Activated T-helper 1 cell treated with anti-CD3 and anti-CD28 coated beads, Interleukin-12 subunit alpha, Interleukin-12 subunit beta, Interleukin-2, Interleukin-4 antibody, amounts not matched to agents 30 ng/mL and 10 ng/mL and 1 ng/mL, durations not matched to agents 14 hours and 24 hours and 36 hours (primary cell): ENCODE measurements around the gene PATE3. TPM values are rescaled to one million over a fixed set of nuclear protein-coding genes. Genes with fewer than 3 reads are reported as not detected.

ENCODE experiments used
- DNase-seq: peaks from one replicate; pipeline ENCODE4 v3.0.0; 2021; ENCODE audit warnings: low spot score
- H3K27ac Mint-ChIP-seq: one replicate; pipeline ENCODE4 v1.8.0; 2021; ENCODE audit warnings: mild to moderate bottlenecking, mixed read lengths
- H3K27me3 Mint-ChIP-seq: one replicate; pipeline ENCODE4 v1.8.0; 2022; ENCODE audit warnings: mild to moderate bottlenecking, moderate library complexity, mixed read lengths; ENCODE audit not compliant: insufficient read depth
- H3K36me3 Mint-ChIP-seq: one replicate; pipeline ENCODE4 v1.8.0; 2021; ENCODE audit warnings: low read depth, mixed read lengths
- H3K4me1 Mint-ChIP-seq: one replicate; pipeline ENCODE4 v1.8.0; 2021; ENCODE audit warnings: low read depth, mixed read lengths
- H3K4me3 Mint-ChIP-seq: one replicate; pipeline ENCODE4 v1.8.0; 2021; ENCODE audit warnings: mild to moderate bottlenecking, moderate library complexity, mixed read lengths
- H3K9me3 Mint-ChIP-seq: one replicate; pipeline ENCODE4 v1.8.0; 2021; ENCODE audit warnings: mixed read lengths
- intact Hi-C: fragments of 100-400 bp; cut with micrococcal nuclease; formaldehyde crosslinking; loops from one replicate; pipeline ENCODE4 v1.15.1; 2024
- total RNA-seq: library from RNA; stranded (reverse); gene quantifications from 2 replicates; pipeline ENCODE4 v1.2.3, GENCODE V29; 2022

PATE3 gene
- total RNA-seq, 1 donor from 2014 or later: not detected

GRCh38 chr11:125777309-125777708 lies 10.6 kb upstream of the PATE3 start:
- no peaks in the 10 kb centered on the region for H3K36me3 Mint-ChIP-seq
- no peak for DNase-seq
- no peaks in the 10 kb centered on the region for H3K4me1 Mint-ChIP-seq
- intact Hi-C loops: no loop called here
- H3K27ac Mint-ChIP-seq: no peak overlapping the region
- H3K9me3 Mint-ChIP-seq: no peaks in the 10 kb centered on the region
- H3K4me3 Mint-ChIP-seq: no peak overlapping the region
- no peaks in the 10 kb centered on the region for H3K27me3 Mint-ChIP-seq

- Mint-ChIP-seq H3K27ac (no peak within 1 kb of the TSS), H3K4me3 (no peak within 1 kb of the TSS), H3K9me3 (no peaks in the 10 kb centered on the region), H3K4me1 (no peaks in the 10 kb centered on the region), H3K27me3 (no peaks in the 10 kb centered on the region), H3K36me3 (no peaks in the 10 kb centered on the region)
- no peak for DNase-seq
- intact Hi-C loops: no loop called here
Measured at GRCh38 chr11:125778728-125779127, 9.2 kb upstream of the PATE3 start, which contains the start of gene PATE2. TSS of gene PATE2 (minus strand) at chr11:125778828. CDS start at chr11:125778773, 55 bp downstream.

- H3K4me1 Mint-ChIP-seq: no peaks in the 10 kb centered on the region
- intact Hi-C loops: no loop called here
- H3K36me3 Mint-ChIP-seq: no peaks in the 10 kb centered on the region
Measured at GRCh38 chr11:125784678-125785077, 3.2 kb upstream of the PATE3 start.

GRCh38 chr11:125790825-125791224 lies 2.9 kb downstream of the PATE3 start:
- DNase-seq: no peak
- H3K4me3 Mint-ChIP-seq: no peak overlapping the region
- no peaks in the 10 kb centered on the region for H3K9me3 Mint-ChIP-seq
- intact Hi-C loops: no loop called here
- no peaks in the 10 kb centered on the region for H3K36me3 Mint-ChIP-seq
- H3K27ac Mint-ChIP-seq: no peak overlapping the region
- H3K27me3 Mint-ChIP-seq: no peaks in the 10 kb centered on the region
- H3K4me1 Mint-ChIP-seq: no peaks in the 10 kb centered on the region

More at GRCh38 chr11:125784678-125785077, 3.2 kb upstream of the PATE3 start:
- H3K4me3 Mint-ChIP-seq: no peak overlapping the region
- DNase-seq: no peak
- no peaks in the 10 kb centered on the region for H3K9me3 Mint-ChIP-seq
- no peak overlapping the region for H3K27ac Mint-ChIP-seq
- H3K27me3 Mint-ChIP-seq: no peaks in the 10 kb centered on the region

- Mint-ChIP-seq H3K27me3 (peaks cover 6% of the 10 kb centered on the region), H3K4me1 (no peaks in the 10 kb centered on the region), H3K9me3 (peaks cover 20% of the 10 kb centered on the region), H3K27ac (no peak overlapping the region), H3K36me3 (no peaks in the 10 kb centered on the region), H3K4me3 (no peak overlapping the region)
- intact Hi-C loops: no loop called here
- DNase-seq: no peak
Measured at GRCh38 chr11:125797641-125798040, 9.7 kb downstream of the PATE3 start.

- peaks cover 23% of the 10 kb centered on the region for H3K9me3 Mint-ChIP-seq
- intact Hi-C loops: no loop called here
- H3K36me3 Mint-ChIP-seq: no peaks in the 10 kb centered on the region
- H3K27ac Mint-ChIP-seq: no peak overlapping the region
- H3K4me1 Mint-ChIP-seq: no peaks in the 10 kb centered on the region
- no peak overlapping the region for H3K4me3 Mint-ChIP-seq
- no peak for DNase-seq
- H3K27me3 Mint-ChIP-seq: peaks cover 6% of the 10 kb centered on the region
Measured at GRCh38 chr11:125799808-125800207, 11.9 kb downstream of the PATE3 start.

GRCh38 chr11:125802387-125802786 lies 14.5 kb downstream of the PATE3 start:
- Mint-ChIP-seq H3K27me3 (peaks cover 5% of the 10 kb centered on the region), H3K9me3 (peaks cover 23% of the 10 kb centered on the region), H3K4me3 (no peak overlapping the region), H3K4me1 (no peaks in the 10 kb centered on the region), H3K27ac (no peak overlapping the region), H3K36me3 (no peaks in the 10 kb centered on the region)
- DNase-seq: no peak
- intact Hi-C loops: no loop called here

- Mint-ChIP-seq H3K27me3 (no peaks in the 10 kb centered on the region), H3K4me1 (no peaks in the 10 kb centered on the region), H3K9me3 (peaks cover under 1% of the 10 kb centered on the region), H3K27ac (no peak overlapping the region), H3K4me3 (no peak overlapping the region), H3K36me3 (no peaks in the 10 kb centered on the region)
- DNase-seq: no peak
- intact Hi-C loops: no loop called here
Measured at GRCh38 chr11:125807909-125808308, 20.0 kb downstream of the PATE3 start.

GRCh38 chr11:125833016-125833415 lies 45.1 kb downstream of the PATE3 start, which contains the start of gene PATE4:
TSS of gene PATE4 (plus strand) at chr11:125833316. CDS start at chr11:125833360, 44 bp downstream.
- Mint-ChIP-seq H3K27me3 (peaks cover 7% of the 10 kb centered on the region), H3K4me3 (no peak within 1 kb of the TSS), H3K27ac (no peak within 1 kb of the TSS), H3K9me3 (no peaks in the 10 kb centered on the region), H3K36me3 (no peaks in the 10 kb centered on the region), H3K4me1 (no peaks in the 10 kb centered on the region)
- intact Hi-C loops: no loop called here
- no peak for DNase-seq

- intact Hi-C loops: no loop called here
- H3K36me3 Mint-ChIP-seq: no peaks in the 10 kb centered on the region
- DNase-seq: no peak
Measured at GRCh38 chr11:125835748-125836147, 47.8 kb downstream of the PATE3 start.

More at GRCh38 chr11:125835748-125836147, 47.8 kb downstream of the PATE3 start:
- peaks cover 7% of the 10 kb centered on the region for H3K27me3 Mint-ChIP-seq
- no peaks in the 10 kb centered on the region for H3K4me1 Mint-ChIP-seq
- no peak overlapping the region for H3K4me3 Mint-ChIP-seq
- no peak overlapping the region for H3K27ac Mint-ChIP-seq
- H3K9me3 Mint-ChIP-seq: no peaks in the 10 kb centered on the region

Other genes with a start within 250 kb of the PATE3 start
- gene EI24, start 218.7 kb upstream of the PATE3 start, total RNA-seq: 61.6 and 62.4 TPM in 2 replicates
- gene STT3A, start 195.3 kb upstream of the PATE3 start, total RNA-seq: 164 and 171 TPM in 2 replicates
- gene CHEK1, start 163.0 kb upstream of the PATE3 start, total RNA-seq: 109 and 123 TPM in 2 replicates
- gene ACRV1, start 107.3 kb upstream of the PATE3 start, total RNA-seq: not detected in 2 replicates
- gene PATE1, start 41.8 kb upstream of the PATE3 start, total RNA-seq: not detected in 2 replicates
- 0.29 and 0.34 TPM in 2 replicates for gene PATE2, start 9.3 kb upstream of the PATE3 start, total RNA-seq
- gene PATE4, start 45.2 kb downstream of the PATE3 start, total RNA-seq: not detected in 2 replicates
- 6.5 and 6.8 TPM in 2 replicates for gene HYLS1, start 99.5 kb downstream of the PATE3 start, total RNA-seq
- 16.5 and 23.6 TPM in 2 replicates for gene PUS3, start 115.1 kb downstream of the PATE3 start, total RNA-seq
- not detected in 2 replicates for gene DDX25, start 116.4 kb downstream of the PATE3 start, total RNA-seq
- not detected in 2 replicates for gene VSIG10L2, start 157.9 kb downstream of the PATE3 start, total RNA-seq